IPS DF 6.9 (cell line): ENCODE measurements around the gene CDHR2.

Source experiments
- DNase-seq: peaks from one replicate; pipeline ENCODE4 v3.0.0-alpha.2; 2013; ENCODE audit warnings: low read depth, low spot score
- H3K27ac ChIP-seq: one replicate; pipeline ENCODE4 v1.5.1; 2013; ENCODE audit warnings: low read length, control low read depth
- H3K27me3 ChIP-seq: 2 replicates; pipeline ENCODE4 v1.6.1; 2013; ENCODE audit warnings: mild to moderate bottlenecking, low read length; ENCODE audit not compliant: control insufficient read depth, insufficient read depth
- H3K36me3 ChIP-seq: 2 replicates; pipeline ENCODE4 v1.6.1; 2013; ENCODE audit warnings: low read length; ENCODE audit not compliant: control insufficient read depth, insufficient read depth
- H3K4me1 ChIP-seq: 2 replicates; pipeline ENCODE4 v1.6.1; 2013; ENCODE audit warnings: low read length; ENCODE audit not compliant: control insufficient read depth, insufficient read depth
- H3K4me3 ChIP-seq: 2 replicates; pipeline ENCODE4 v1.5.1; 2013; ENCODE audit warnings: mild to moderate bottlenecking, low read length
- H3K9me3 ChIP-seq: 2 replicates; pipeline ENCODE4 v1.6.1; 2013; ENCODE audit warnings: low read length, inconsistent platforms; ENCODE audit not compliant: control insufficient read depth, insufficient read depth
- WGBS: extraction: QIAGEN DNeasy Blood & Tissue Kit; methylation state at CpG from one replicate; pipeline ENCODE4 v1.1.7; 2013; ENCODE audit warnings: mixed read lengths, missing lambda C conversion rate; ENCODE audit not compliant: insufficient read length, insufficient coverage; 5-methylcytosine and 5-hydroxymethylcytosine counted together

CDHR2 gene

DNA sequence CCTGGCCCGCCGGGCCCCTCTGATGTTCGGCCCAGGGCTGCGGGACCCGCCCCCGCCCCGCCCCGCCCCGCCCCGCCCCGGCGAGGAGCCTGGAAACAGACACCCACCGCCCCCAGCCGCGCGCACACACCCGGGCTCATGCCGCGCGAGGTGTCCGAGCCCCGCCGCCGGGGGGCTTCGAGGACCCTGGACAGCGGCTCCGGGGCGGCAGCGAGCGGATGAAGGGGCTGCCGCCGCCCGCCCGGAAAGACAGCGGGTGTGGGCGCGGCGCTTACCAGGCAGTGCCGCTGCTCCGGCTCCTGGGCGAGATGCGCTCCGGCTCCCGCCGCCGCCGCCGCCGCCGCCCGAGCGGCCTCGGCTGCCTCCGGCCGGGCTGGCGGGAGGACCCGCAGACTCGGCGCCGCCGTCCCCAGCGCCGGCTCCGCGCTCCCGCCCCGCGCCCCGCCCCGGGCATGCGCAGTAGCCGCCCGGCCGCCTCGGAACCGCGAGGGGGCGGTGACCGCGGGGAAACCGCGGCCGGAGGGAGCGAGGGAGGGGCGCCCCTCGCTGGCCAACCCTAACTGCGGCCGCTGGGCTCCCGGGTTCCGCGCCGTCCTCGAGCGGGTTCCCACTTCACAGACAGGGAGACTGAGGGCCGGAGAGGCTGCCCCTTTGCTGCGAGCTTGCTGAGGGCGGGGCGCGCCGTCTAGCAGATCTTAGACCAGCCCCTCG, 60.7 kb downstream of the CDHR2 start, which contains the start of gene GPRIN1:
Gene GPRIN1, minus strand, starts transcription at position 433 of the 711 bp plus-strand sequence. CDS start 10,322 bp downstream, outside the sequence.
- no peaks in the 10 kb centered on the region for H3K36me3 ChIP-seq
- H3K4me3 ChIP-seq: peak within 1 kb of the TSS; percentile 35; the same call in 1 of the 2 replicates
- H3K9me3 ChIP-seq: no peaks in the 10 kb centered on the region
- H3K27me3 ChIP-seq: no peaks in the 10 kb centered on the region; the same call in 1 of the 2 replicates
- no peak for DNase-seq
- H3K4me1 ChIP-seq: peaks cover 2% of the 10 kb centered on the region; the same call in 1 of the 2 replicates
- H3K27ac ChIP-seq: no peak within 1 kb of the TSS
- WGBS: no CpG with 5 or more reads among the region's 101 CpGs

DNA sequence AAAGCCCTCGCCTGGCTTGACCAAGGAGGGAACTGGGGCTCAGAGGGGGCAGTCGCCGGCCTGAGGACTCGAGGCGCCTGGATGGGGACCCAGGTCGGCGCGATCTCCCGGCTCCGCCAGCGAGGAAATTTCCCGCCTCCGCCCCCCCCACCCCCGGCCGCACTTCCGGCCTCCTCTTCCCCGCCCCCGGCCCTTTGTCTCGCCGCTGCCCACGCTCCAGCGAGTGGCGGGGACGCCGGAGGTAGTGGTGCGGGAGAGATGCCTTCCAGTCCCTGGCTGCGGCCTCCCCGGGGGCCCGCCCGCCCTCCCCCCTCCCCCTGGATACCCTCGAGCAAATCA, 61.3 kb downstream of the CDHR2 start:
- Histone ChIP-seq H3K4me1 (peaks cover 2% of the 10 kb centered on the region; the same call in 1 of the 2 replicates), H3K27ac (no peak overlapping the region), H3K36me3 (no peaks in the 10 kb centered on the region), H3K27me3 (no peaks in the 10 kb centered on the region; the same call in 1 of the 2 replicates), H3K4me3 (peak overlapping the region; percentile 35; the same call in 1 of the 2 replicates), H3K9me3 (no peaks in the 10 kb centered on the region)
- WGBS: no CpG with 5 or more reads among the region's 31 CpGs
- DNase-seq: no peak

DNA sequence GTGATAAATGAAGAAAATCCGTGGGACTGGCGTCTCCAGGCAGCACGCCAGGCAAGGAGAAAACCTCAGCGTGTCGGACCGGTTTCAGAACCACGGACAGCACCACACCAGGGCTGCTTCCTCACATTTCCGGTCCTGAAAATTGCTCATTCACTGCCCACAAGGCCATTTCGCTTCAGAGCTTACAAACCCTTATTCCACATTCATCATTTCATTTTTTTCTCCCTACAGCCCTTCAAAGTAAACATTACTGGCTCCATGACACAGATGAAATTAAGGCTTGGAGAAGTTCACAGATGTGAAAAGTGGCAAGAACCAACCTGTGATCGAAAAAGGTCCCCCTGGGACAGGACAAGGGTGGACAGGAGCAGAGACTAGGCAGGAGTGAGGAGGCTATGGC, 62.3 kb downstream of the CDHR2 start:
- no peak overlapping the region for H3K4me3 ChIP-seq
- WGBS: no CpG with 5 or more reads among the region's 10 CpGs
- no peaks in the 10 kb centered on the region for H3K36me3 ChIP-seq
- no peak for DNase-seq
- no peaks in the 10 kb centered on the region for H3K9me3 ChIP-seq
- H3K4me1 ChIP-seq: peaks cover 2% of the 10 kb centered on the region; the same call in 1 of the 2 replicates
- no peaks in the 10 kb centered on the region; the same call in 1 of the 2 replicates for H3K27me3 ChIP-seq
- no peak overlapping the region for H3K27ac ChIP-seq

DNA sequence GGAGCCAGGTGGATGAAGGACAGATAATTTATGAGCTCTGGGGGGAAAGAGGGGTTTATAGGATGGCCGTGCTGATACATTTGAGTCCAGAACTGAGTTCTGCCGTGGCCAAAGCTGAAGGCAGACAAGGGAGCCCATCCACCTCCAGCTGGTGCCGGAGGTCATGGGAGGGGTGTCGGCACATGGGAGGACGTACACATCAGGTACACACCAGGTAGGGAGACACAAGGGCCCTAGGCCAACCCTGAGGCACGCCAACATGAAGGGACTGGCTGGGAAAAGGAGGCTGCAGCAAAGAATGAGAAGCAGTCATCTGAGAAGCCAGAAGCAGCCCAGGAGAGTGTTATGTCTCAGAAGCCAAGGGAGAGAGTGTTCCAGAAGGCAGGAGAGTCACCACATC, 62.9 kb downstream of the CDHR2 start:
- H3K4me3 ChIP-seq: no peak overlapping the region
- no peaks in the 10 kb centered on the region for H3K9me3 ChIP-seq
- WGBS: no CpG with 5 or more reads among the region's 6 CpGs
- DNase-seq: no peak
- H3K27me3 ChIP-seq: no peaks in the 10 kb centered on the region; the same call in 1 of the 2 replicates
- H3K4me1 ChIP-seq: peaks cover 2% of the 10 kb centered on the region; the same call in 1 of the 2 replicates
- no peak overlapping the region for H3K27ac ChIP-seq
- no peaks in the 10 kb centered on the region for H3K36me3 ChIP-seq

DNA sequence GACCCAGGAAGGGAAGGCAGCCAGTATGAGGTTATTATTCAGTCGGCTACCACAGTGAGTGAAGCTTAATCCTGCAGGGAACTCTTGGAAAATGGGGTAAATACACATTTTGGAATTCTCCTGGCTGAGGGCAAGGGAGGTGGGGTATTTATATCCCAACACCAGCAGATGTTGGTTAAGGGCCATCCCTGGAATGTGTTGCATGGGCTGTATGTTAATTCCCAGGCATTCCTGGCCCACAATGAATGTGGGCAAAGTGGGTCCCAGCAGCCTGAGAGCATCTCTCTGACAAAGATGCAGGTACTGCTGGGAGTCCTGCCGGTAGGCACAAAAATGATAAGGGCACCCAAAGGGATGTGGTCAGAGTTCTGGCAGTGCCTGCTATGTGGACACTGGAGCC, 63.7 kb downstream of the CDHR2 start:
- DNase-seq: no peak
- Histone ChIP-seq H3K27ac (no peak overlapping the region), H3K36me3 (no peaks in the 10 kb centered on the region), H3K27me3 (no peaks in the 10 kb centered on the region; the same call in 1 of the 2 replicates), H3K9me3 (no peaks in the 10 kb centered on the region), H3K4me1 (peaks cover 2% of the 10 kb centered on the region; the same call in 1 of the 2 replicates), H3K4me3 (no peak overlapping the region)
- no CpG with 5 or more reads among the region's 2 CpGs for WGBS

DNA sequence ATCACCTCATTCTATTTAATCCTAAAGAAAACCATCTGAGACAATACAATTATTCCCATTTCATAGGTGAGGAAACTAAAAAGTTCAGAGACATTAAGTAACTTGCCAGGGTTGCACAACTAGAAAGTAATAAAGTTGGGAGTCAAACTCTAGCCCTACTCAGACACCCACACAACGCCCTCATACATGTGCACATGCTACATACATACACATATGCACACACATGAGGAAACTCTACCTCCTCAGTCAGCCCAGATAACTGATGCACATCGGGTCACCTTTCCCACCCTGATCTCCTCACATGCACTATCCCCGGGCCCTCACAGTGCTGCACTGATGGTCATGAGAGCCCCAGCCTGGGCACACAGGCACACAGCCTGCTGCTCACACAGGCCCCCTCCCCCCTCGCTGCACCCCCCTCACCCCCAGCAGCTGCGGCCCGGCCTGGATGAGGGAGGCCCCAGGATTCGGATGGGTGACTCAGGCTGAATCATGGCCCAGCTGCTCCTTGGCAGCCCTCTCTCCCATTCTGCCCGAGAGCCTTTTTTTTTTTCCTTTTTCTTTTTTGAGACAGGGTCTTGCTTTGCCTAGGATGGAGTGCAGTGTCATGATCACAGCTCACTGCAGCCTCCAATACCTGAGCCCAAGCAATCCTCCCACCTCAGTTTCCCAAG, 65.8 kb downstream of the CDHR2 start:
- WGBS: no CpG with 5 or more reads among the region's 8 CpGs
- H3K4me1 ChIP-seq: peaks cover 8% of the 10 kb centered on the region
- H3K9me3 ChIP-seq: no peaks in the 10 kb centered on the region
- H3K27me3 ChIP-seq: peaks cover 2% of the 10 kb centered on the region; the same call in 1 of the 2 replicates
- H3K36me3 ChIP-seq: no peaks in the 10 kb centered on the region
- no peak for DNase-seq
- no peak overlapping the region for H3K27ac ChIP-seq
- H3K4me3 ChIP-seq: no peak overlapping the region

DNA sequence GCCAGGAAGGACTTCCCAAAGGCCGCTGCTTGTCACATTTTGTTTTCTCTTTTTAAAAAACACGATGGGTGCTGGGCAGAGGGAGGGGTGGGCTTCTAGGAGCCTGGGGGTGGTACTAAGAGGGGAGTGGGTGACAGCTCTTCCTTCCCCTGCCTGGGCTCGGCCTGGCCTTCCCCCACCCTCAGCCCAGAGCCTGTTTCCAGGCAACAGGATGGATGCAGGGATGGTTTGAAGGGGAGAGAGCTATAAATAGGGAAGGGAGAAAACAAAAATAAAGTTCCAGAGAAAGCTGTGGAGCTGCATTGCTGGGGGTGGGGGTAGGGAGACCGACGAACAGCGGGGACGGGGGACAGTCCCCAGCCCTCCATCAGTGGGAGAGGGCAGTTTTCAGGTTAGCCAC, 67.4 kb downstream of the CDHR2 start:
- Histone ChIP-seq H3K4me1 (peaks cover 9% of the 10 kb centered on the region), H3K4me3 (no peak overlapping the region), H3K27me3 (peaks cover 2% of the 10 kb centered on the region; the same call in 1 of the 2 replicates), H3K36me3 (no peaks in the 10 kb centered on the region), H3K9me3 (no peaks in the 10 kb centered on the region), H3K27ac (no peak overlapping the region)
- no peak for DNase-seq
- no CpG with 5 or more reads among the region's 7 CpGs for WGBS

DNA sequence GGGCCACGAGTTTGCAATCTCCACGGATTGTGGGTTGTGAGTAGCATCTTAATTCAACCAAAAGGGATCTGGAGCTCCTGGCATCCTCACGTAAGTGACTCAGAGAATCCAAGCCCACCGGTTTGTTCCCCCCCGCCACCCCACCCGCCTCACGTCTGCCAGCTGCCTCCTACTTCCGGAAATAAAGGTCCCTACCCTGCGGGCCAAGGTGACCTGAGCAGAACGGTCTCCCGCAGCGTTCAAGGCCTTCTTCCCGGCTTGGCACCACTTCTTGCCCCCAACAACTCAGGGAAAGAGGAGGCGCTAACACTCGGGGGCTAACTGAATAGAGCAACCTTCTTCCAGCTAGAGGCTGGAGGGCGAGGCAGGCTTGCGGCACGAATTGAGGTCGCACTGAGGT, 69.6 kb downstream of the CDHR2 start:
- Histone ChIP-seq H3K27ac (no peak overlapping the region), H3K4me1 (peaks cover 9% of the 10 kb centered on the region), H3K4me3 (no peak overlapping the region), H3K27me3 (peaks cover 2% of the 10 kb centered on the region; the same call in 1 of the 2 replicates), H3K9me3 (no peaks in the 10 kb centered on the region), H3K36me3 (no peaks in the 10 kb centered on the region)
- DNase-seq: no peak
- no CpG with 5 or more reads among the region's 19 CpGs for WGBS

DNA sequence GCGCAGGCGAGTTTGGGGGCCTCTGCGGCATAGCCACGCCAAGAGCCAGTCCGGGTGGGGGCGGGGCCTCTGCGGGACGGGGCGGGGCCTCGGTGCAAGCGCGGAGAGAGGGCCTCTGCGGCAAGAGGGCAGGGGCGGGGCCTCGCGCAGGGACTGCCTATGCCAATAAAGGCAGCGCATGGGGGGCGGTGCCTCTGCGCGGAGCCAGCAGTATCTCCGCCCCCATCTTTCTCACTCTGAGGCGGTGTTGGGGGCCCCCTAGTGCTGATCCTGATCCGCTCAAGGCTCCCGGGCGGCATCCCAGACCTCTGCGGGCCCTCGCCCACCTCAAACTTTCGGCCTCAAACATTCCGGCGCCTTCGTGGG, 70.0 kb downstream of the CDHR2 start:
- H3K27ac ChIP-seq: no peak overlapping the region
- H3K9me3 ChIP-seq: no peaks in the 10 kb centered on the region
- no peaks in the 10 kb centered on the region for H3K36me3 ChIP-seq
- peak overlapping the region; percentile 13; the same call in 1 of the 2 replicates for H3K4me3 ChIP-seq
- peaks cover 9% of the 10 kb centered on the region for H3K4me1 ChIP-seq
- WGBS: no CpG with 5 or more reads among the region's 31 CpGs
- DNase-seq: peak; percentile 87
- peaks cover 2% of the 10 kb centered on the region; the same call in 1 of the 2 replicates for H3K27me3 ChIP-seq

DNA sequence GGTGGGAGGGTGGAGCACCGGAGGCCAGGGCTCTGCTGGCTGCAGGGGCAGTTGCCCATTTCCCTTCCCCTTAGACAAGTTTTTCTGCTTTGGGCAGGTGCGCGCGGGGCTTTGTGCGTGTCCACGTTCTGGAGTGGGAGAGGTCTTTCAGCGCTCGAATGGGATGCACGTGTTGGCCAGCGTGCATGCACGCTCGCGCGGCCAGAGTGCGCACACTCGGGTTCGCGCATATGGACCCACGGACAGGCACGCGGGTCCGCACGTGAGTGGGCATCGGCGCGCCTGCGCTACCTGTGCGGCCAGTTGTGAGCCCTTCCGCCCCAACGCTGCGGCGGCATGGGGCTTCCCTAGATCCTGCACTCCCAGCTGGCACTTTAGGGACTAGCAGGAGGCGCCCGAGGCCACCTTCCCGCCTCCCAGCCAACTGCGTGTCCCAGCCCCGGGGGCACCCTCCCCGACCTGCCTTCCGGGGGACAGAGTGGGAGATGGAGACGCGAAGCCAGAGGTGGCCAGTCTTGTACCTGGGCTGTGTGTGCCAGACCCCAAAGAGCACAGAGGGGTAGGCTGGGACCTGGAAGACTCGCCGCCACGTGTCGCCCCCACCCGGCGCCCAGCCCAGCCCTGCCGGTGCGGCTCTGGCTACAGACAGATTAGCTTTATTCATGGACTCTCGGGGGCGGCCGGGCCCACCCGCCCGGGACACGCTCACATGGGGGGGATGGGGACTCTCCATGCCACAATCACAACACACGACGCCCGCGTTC, 70.6 kb downstream of the CDHR2 start:
- H3K27ac ChIP-seq: no peak overlapping the region
- WGBS: no CpG with 5 or more reads among the region's 59 CpGs
- H3K4me3 ChIP-seq: peak overlapping the region; percentile 13; the same call in 1 of the 2 replicates
- no peak for DNase-seq
- H3K4me1 ChIP-seq: peaks cover 9% of the 10 kb centered on the region
- H3K36me3 ChIP-seq: no peaks in the 10 kb centered on the region
- no peaks in the 10 kb centered on the region for H3K9me3 ChIP-seq
- peaks cover 2% of the 10 kb centered on the region; the same call in 1 of the 2 replicates for H3K27me3 ChIP-seq
